DND-41 (cell line): ENCODE data around the gene DDX20.

Experiments used
- CTCF ChIP-seq: IDR thresholded peaks from 2 replicates; pipeline ENCODE4 v1.5.1; 2012; ENCODE audit warnings: borderline replicate concordance, low read length, moderate library complexity, mild to moderate bottlenecking; ENCODE audit not compliant: poor library complexity, severe bottlenecking; ENCODE audit errors: extremely low read depth
- EZH2 ChIP-seq: IDR thresholded peaks from 3 replicates; pipeline ENCODE4 v1.6.1; 2012; ENCODE audit warnings: borderline replicate concordance, low read depth, mild to moderate bottlenecking, moderate library complexity, low read length, inconsistent platforms; ENCODE audit not compliant: severe bottlenecking

- TF ChIP-seq CTCF (no peak), EZH2 (no peak)
Measured at GRCh38 chr1:111723091-111723806, 32.5 kb upstream of the DDX20 start.
